Stomach smooth muscle (tissue), 2 donors: ENCODE measurements around the gene CCL25.

ENCODE experiments used
- H3K27ac ChIP-seq: one replicate; pipeline ENCODE4 v1.7.0; 2013; ENCODE audit warnings: mild to moderate bottlenecking, low read length, inconsistent platforms
- H3K27me3 ChIP-seq, 2 donors: one replicate each; pipeline ENCODE4 v1.7.0; 2013; ENCODE audit warnings: low read length in 2 of 2; ENCODE audit not compliant: insufficient read depth in 2 of 2, control insufficient read depth in 1 of 2
- H3K36me3 ChIP-seq, 2 donors: one replicate each; pipeline ENCODE4 v1.7.0; 2013; ENCODE audit warnings: low read length in 2 of 2; ENCODE audit not compliant: control insufficient read depth in 2 of 2, insufficient read depth in 2 of 2
- H3K4me1 ChIP-seq: one replicate; pipeline ENCODE4 v1.7.0; 2013; ENCODE audit warnings: low read length; ENCODE audit not compliant: control insufficient read depth, insufficient read depth
- H3K4me3 ChIP-seq, 2 donors: one replicate each; pipeline ENCODE4 v1.7.0; 2013; ENCODE audit warnings: low read length in 2 of 2
- H3K9ac ChIP-seq, 2 donors: one replicate each; pipeline ENCODE4 v1.7.0; 2013; ENCODE audit warnings: low read length in 2 of 2, mild to moderate bottlenecking in 1 of 2
- H3K9me3 ChIP-seq, 2 donors: one replicate each; pipeline ENCODE4 v1.7.0; 2013; ENCODE audit warnings: low read length in 2 of 2; ENCODE audit not compliant: control insufficient read depth in 2 of 2
- donor health status: healthy.
- donor health status: Pancreatic carcinoma.

Gene CCL25

DNA sequence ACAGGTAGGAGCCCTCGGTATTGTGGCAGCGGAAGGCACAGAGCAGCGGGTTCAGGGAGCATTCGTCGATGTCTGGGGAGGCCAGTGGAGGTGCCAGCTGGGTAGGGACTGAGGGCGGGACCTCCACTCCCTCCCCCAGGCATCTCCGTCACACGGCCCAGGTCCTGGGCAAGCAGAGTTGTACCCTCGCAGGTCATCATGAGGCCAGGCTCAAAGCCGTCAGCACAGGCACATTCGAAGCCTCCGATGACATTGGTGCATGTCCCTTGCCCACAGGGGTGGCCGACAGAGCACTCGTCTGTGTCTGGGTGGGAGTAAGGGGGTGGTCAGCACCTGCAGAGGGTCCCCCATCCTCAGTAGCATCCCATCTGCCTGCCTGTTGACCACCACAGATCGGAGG, 35.3 kb downstream of the CCL25 start:
- H3K27ac ChIP-seq: no peak overlapping the region
- peaks cover 0 to 4% of the 10 kb centered on the region in 2 donors for H3K27me3 ChIP-seq
- no peak overlapping the region for H3K4me3 ChIP-seq
- no peaks in the 10 kb centered on the region for H3K36me3 ChIP-seq
- H3K9me3 ChIP-seq: no peaks in the 10 kb centered on the region
- H3K9ac ChIP-seq: no peak overlapping the region
- no peaks in the 10 kb centered on the region for H3K4me1 ChIP-seq

DNA sequence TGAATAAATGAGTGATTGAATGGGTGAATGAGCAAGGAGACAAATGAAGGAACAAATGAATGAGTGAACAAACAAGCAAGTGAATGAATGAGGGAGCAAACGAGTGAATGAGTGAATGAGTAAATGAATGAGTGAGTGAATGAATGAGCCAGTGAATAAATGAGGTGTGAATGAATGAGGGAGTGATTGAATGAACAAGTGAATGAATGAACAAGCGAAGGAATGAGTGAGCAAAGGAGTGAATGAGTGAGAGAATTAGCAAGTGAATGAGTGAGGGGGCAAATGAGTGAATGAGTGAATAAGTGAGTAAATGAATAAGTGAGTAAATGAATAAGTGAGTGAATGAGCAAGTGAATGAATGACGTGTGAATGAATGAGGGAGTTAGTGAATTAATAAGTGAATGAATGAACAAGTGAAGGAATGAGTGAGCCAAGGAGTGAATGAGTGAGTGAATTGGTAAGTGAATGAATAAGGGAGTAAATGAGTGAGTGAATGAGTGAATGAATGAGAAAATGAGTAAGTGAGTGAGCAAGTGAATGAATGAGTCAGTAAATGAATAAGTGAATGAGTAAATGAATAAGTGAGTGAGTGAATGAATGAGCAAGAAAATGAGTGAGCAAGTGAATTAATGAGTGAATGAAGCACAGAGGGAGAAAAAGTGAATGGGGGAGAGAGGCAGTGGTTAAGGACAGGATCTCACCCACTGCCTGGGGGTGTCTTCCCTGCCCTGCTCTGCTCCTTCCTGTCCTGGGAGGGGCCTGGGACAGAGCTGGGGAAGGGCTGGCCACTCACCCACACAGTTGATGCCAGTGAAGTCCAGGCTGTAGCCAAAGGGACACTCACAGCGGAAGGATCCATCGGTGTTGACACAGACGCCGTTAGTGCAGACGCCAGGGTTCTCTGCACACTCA, 36.4 kb downstream of the CCL25 start:
- no peak overlapping the region for H3K4me3 ChIP-seq
- H3K9ac ChIP-seq: no peak overlapping the region
- no peak overlapping the region for H3K27ac ChIP-seq
- no peaks in the 10 kb centered on the region for H3K36me3 ChIP-seq
- peaks cover 0 to 4% of the 10 kb centered on the region in 2 donors for H3K9me3 ChIP-seq
- H3K4me1 ChIP-seq: no peaks in the 10 kb centered on the region
- peaks cover 0 to 4% of the 10 kb centered on the region in 2 donors for H3K27me3 ChIP-seq

GRCh38 chr19:8089664-8090601, 37.4 kb downstream of the CCL25 start:
- no peak overlapping the region for H3K9ac ChIP-seq
- H3K4me1 ChIP-seq: no peaks in the 10 kb centered on the region
- no peak overlapping the region for H3K4me3 ChIP-seq
- H3K9me3 ChIP-seq: peaks cover 0 to 12% of the 10 kb centered on the region in 2 donors
- no peak overlapping the region for H3K27ac ChIP-seq
- H3K27me3 ChIP-seq: peaks cover 0 to 4% of the 10 kb centered on the region in 2 donors
- H3K36me3 ChIP-seq: no peaks in the 10 kb centered on the region

GRCh38 chr19:8090950-8091349, 38.4 kb downstream of the CCL25 start:
- Histone ChIP-seq H3K27me3 (peaks cover 0 to 4% of the 10 kb centered on the region in 2 donors), H3K4me1 (no peaks in the 10 kb centered on the region), H3K4me3 (no peak overlapping the region), H3K36me3 (no peaks in the 10 kb centered on the region), H3K9ac (no peak overlapping the region), H3K9me3 (peaks cover 0 to 20% of the 10 kb centered on the region in 2 donors), H3K27ac (no peak overlapping the region)

GRCh38 chr19:8093740-8094139, 41.2 kb downstream of the CCL25 start:
- Histone ChIP-seq H3K27me3 (no peaks in the 10 kb centered on the region), H3K4me1 (no peaks in the 10 kb centered on the region), H3K9me3 (peaks cover 0 to 36% of the 10 kb centered on the region in 2 donors), H3K4me3 (no peak overlapping the region), H3K27ac (no peak overlapping the region), H3K9ac (no peak overlapping the region), H3K36me3 (no peaks in the 10 kb centered on the region)

GRCh38 chr19:8094336-8094735, 41.8 kb downstream of the CCL25 start:
- Histone ChIP-seq H3K27ac (no peak overlapping the region), H3K4me1 (no peaks in the 10 kb centered on the region), H3K36me3 (no peaks in the 10 kb centered on the region), H3K27me3 (no peaks in the 10 kb centered on the region), H3K9me3 (peaks cover 0 to 36% of the 10 kb centered on the region in 2 donors), H3K4me3 (no peak overlapping the region), H3K9ac (no peak overlapping the region)

GRCh38 chr19:8095354-8095886, 42.9 kb downstream of the CCL25 start:
- Histone ChIP-seq H3K4me1 (no peaks in the 10 kb centered on the region), H3K4me3 (no peak overlapping the region)

DNA sequence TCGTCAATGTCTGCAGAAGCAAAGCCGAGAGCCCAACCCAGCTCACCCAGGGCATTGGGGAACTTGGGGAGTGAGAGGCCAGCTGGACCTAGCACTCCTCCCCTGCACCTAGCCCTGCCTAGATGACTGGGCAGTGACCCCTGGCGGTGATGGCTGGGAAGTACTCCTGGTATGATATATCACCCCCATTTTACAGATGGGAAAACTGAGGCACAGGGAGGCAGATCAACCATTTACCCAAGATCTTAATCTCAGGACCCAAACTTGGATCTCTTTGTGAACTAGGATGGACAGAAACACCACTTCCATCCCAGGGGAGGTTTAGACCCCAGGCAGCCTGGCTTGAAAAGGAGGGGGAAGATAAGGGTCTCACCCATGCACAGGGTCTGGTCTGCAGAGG, 43.5 kb downstream of the CCL25 start:
- Histone ChIP-seq H3K9ac (no peak overlapping the region), H3K9me3 (peaks cover 0 to 36% of the 10 kb centered on the region in 2 donors), H3K36me3 (no peaks in the 10 kb centered on the region), H3K4me1 (no peaks in the 10 kb centered on the region), H3K27me3 (no peaks in the 10 kb centered on the region), H3K27ac (no peak overlapping the region), H3K4me3 (no peak overlapping the region)

More at GRCh38 chr19:8095354-8095886, 42.9 kb downstream of the CCL25 start:
- peaks cover 0 to 36% of the 10 kb centered on the region in 2 donors for H3K9me3 ChIP-seq
- H3K27me3 ChIP-seq: no peaks in the 10 kb centered on the region
- no peaks in the 10 kb centered on the region for H3K36me3 ChIP-seq
- no peak overlapping the region for H3K9ac ChIP-seq
- H3K27ac ChIP-seq: no peak overlapping the region

DNA sequence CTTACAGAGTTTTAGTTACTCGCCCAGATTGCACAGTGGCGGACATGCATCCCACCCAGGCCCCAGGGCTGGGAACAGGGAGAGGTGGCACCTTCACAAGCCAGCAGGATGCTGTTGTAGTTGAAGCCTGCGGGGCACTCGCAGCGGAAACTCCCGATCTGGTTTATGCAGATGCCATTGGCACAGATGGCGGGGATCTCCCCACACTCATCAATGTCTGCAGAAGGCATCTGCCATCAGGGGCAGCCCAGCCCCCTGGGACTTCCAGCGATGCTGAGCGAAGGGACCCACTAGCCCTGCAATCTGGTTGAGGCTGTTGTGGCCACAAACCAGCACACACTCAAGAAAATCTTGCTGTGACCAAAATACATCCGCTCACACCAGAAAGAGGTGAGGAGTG, 44.6 kb downstream of the CCL25 start:
- Histone ChIP-seq H3K9me3 (peaks cover 0 to 36% of the 10 kb centered on the region in 2 donors), H3K4me1 (no peaks in the 10 kb centered on the region), H3K4me3 (no peak overlapping the region)

GRCh38 chr19:8097681-8098567, 45.4 kb downstream of the CCL25 start:
- Histone ChIP-seq H3K9me3 (peaks cover 0 to 36% of the 10 kb centered on the region in 2 donors), H3K36me3 (no peaks in the 10 kb centered on the region), H3K4me1 (no peaks in the 10 kb centered on the region), H3K27me3 (no peaks in the 10 kb centered on the region), H3K4me3 (no peak overlapping the region), H3K9ac (no peak overlapping the region), H3K27ac (no peak overlapping the region)

More for the DNA sequence above, 44.6 kb downstream of the CCL25 start:
- no peaks in the 10 kb centered on the region for H3K27me3 ChIP-seq
- H3K9ac ChIP-seq: no peak overlapping the region
- H3K27ac ChIP-seq: no peak overlapping the region
- H3K36me3 ChIP-seq: no peaks in the 10 kb centered on the region
